OCI-M1 (cell line): ENCODE data around the gene LAMA1.

ENCODE experiments used
- DNase-seq: peaks from one replicate; lab custom pipeline; 2025; lab: John Stamatoyannopoulos, UW

Gene LAMA1

GRCh38 chr18:6983366-6983765 is 134.2 kb downstream of the LAMA1 start:
- DNase-seq, result no peak

GRCh38 chr18:6982398-6982797 is 135.2 kb downstream of the LAMA1 start:
- DNase-seq, result no peak

GRCh38 chr18:6980363-6980762 is 137.2 kb downstream of the LAMA1 start:
- no peak for DNase-seq

- no peak for DNase-seq
Observed at GRCh38 chr18:6979954-6980353, 137.6 kb downstream of the LAMA1 start.

GRCh38 chr18:6976935-6977334 is 140.7 kb downstream of the LAMA1 start:
- DNase-seq, result no peak

- no peak for DNase-seq
Observed at GRCh38 chr18:6975084-6975483, 142.5 kb downstream of the LAMA1 start.

- DNase-seq, result no peak
Observed at GRCh38 chr18:6971823-6972478, 145.6 kb downstream of the LAMA1 start.

GRCh38 chr18:6963452-6964097 is 154.0 kb downstream of the LAMA1 start:
- no peak for DNase-seq

- DNase-seq, result no peak
Observed at GRCh38 chr18:6962571-6963451, 154.8 kb downstream of the LAMA1 start.

GRCh38 chr18:6961331-6961730 is 156.3 kb downstream of the LAMA1 start:
- no peak for DNase-seq

GRCh38 chr18:6960656-6961055 is 156.9 kb downstream of the LAMA1 start:
- DNase-seq, result no peak

GRCh38 chr18:6960124-6960523 is 157.5 kb downstream of the LAMA1 start:
- DNase-seq, result no peak

- no peak for DNase-seq
Observed at GRCh38 chr18:6959110-6959509, 158.5 kb downstream of the LAMA1 start.

GRCh38 chr18:6956999-6957398 is 160.6 kb downstream of the LAMA1 start:
- DNase-seq, result no peak

GRCh38 chr18:6956495-6956894 is 161.1 kb downstream of the LAMA1 start:
- DNase-seq, result no peak

- DNase-seq, result no peak
Observed at GRCh38 chr18:6955304-6955703, 162.3 kb downstream of the LAMA1 start.

GRCh38 chr18:6954501-6954900 is 163.1 kb downstream of the LAMA1 start:
- no peak for DNase-seq

GRCh38 chr18:6951336-6952090 is 166.1 kb downstream of the LAMA1 start:
- DNase-seq, result no peak

GRCh38 chr18:6950641-6951040 is 167.0 kb downstream of the LAMA1 start:
- DNase-seq, result no peak

- no peak for DNase-seq
Observed at GRCh38 chr18:6949800-6950586, 167.6 kb downstream of the LAMA1 start.

- no peak for DNase-seq
Observed at GRCh38 chr18:6948281-6949055, 169.1 kb downstream of the LAMA1 start.
